Measurements from ENCODE around the gene UIMC1.

- no peak for TF ChIP-seq CTCF (conservative IDR thresholded peaks at IDR 0.05)
- TF ChIP-seq ZFX (IDR thresholded peaks at IDR 0.05): no peak
Observed at GRCh38 chr5:176906126-176906525, 100.5 kb downstream of the UIMC1 start.
